DMS53 (cell line): Measurements from ENCODE around the gene EPS15.
"Not testable (repeated sequence)": the region's sequence is repeated elsewhere in the genome, so short reads cannot be mapped to it uniquely, and the experiment has no call there.

Experiments
- DNase-seq: peaks from one replicate; lab custom pipeline; 2025; lab: John Stamatoyannopoulos, UW

EPS15 gene

GRCh38 chr1:51425273-51425672, 93.8 kb downstream of the EPS15 start:
- no peak for DNase-seq

GRCh38 chr1:51423073-51423821, 95.8 kb downstream of the EPS15 start:
- DNase-seq = no peak

GRCh38 chr1:51422367-51423072, 96.5 kb downstream of the EPS15 start:
- no peak for DNase-seq

GRCh38 chr1:51421964-51422363, 97.1 kb downstream of the EPS15 start:
- peak; percentile 66 for DNase-seq

- no peak for DNase-seq
These were observed 98.0 kb downstream of the EPS15 start for GRCh38 chr1:51420867-51421627.

- DNase-seq = no peak
These were observed 100.6 kb downstream of the EPS15 start for GRCh38 chr1:51418384-51418959.

GRCh38 chr1:51417496-51418383, 101.3 kb downstream of the EPS15 start:
- no peak for DNase-seq

- DNase-seq = no peak
These were observed 102.2 kb downstream of the EPS15 start for GRCh38 chr1:51416910-51417309.

GRCh38 chr1:51415963-51416362, 103.1 kb downstream of the EPS15 start:
- no peak for DNase-seq

- no peak for DNase-seq
These were observed 104.3 kb downstream of the EPS15 start for GRCh38 chr1:51414811-51415210.

GRCh38 chr1:51411820-51412219, 107.2 kb downstream of the EPS15 start:
- not testable (repeated sequence) for DNase-seq

- DNase-seq = no peak
These were observed 108.3 kb downstream of the EPS15 start for GRCh38 chr1:51410568-51411460.

GRCh38 chr1:51409755-51410541, 109.1 kb downstream of the EPS15 start:
- DNase-seq = not testable (repeated sequence)

GRCh38 chr1:51392241-51392640, 126.8 kb downstream of the EPS15 start:
- DNase-seq = no peak

GRCh38 chr1:51390641-51391040, 128.4 kb downstream of the EPS15 start:
- DNase-seq = not testable (repeated sequence)

GRCh38 chr1:51387288-51387687, 131.8 kb downstream of the EPS15 start:
- not testable (repeated sequence) for DNase-seq

GRCh38 chr1:51386259-51386658, 132.8 kb downstream of the EPS15 start:
- DNase-seq = not testable (repeated sequence)

- DNase-seq = no peak
These were observed 133.3 kb downstream of the EPS15 start for GRCh38 chr1:51385776-51386175.

- DNase-seq = no peak
These were observed 137.1 kb downstream of the EPS15 start for GRCh38 chr1:51381964-51382363.
